ENCODE measurements around the gene LGALS14. TPM values are rescaled to one million over a fixed set of nuclear protein-coding genes. Genes with fewer than 3 reads are reported as not detected.

Gene LGALS14
- total and polyA plus RNA-seq, 8 donors: 0.31 TPM; not detected in 7

GRCh38 chr19:39677961-39678889 lies 26.1 kb upstream of the LGALS14 start:
- DNase-seq (peak in 2 of 4 donors; percentile 34 to 44), ATAC-seq (peak; percentile 95)
- Histone ChIP-seq H3K9me3 (no peaks in the 10 kb centered on the region), H3K4me3 (no peak overlapping the region), H3K27ac (peak overlapping the region; percentile 37 to 65), H3K27me3 (no peaks in the 10 kb centered on the region), H3K36me3 (no peaks in the 10 kb centered on the region), H3K4me1 (peaks cover 0 to 21% of the 10 kb centered on the region in 2 donors)
- TF ChIP-seq CTCF (IDR thresholded peaks at IDR 0.05): no peak
- intact Hi-C loops (cut with DNase I): no loop called here

DNA sequence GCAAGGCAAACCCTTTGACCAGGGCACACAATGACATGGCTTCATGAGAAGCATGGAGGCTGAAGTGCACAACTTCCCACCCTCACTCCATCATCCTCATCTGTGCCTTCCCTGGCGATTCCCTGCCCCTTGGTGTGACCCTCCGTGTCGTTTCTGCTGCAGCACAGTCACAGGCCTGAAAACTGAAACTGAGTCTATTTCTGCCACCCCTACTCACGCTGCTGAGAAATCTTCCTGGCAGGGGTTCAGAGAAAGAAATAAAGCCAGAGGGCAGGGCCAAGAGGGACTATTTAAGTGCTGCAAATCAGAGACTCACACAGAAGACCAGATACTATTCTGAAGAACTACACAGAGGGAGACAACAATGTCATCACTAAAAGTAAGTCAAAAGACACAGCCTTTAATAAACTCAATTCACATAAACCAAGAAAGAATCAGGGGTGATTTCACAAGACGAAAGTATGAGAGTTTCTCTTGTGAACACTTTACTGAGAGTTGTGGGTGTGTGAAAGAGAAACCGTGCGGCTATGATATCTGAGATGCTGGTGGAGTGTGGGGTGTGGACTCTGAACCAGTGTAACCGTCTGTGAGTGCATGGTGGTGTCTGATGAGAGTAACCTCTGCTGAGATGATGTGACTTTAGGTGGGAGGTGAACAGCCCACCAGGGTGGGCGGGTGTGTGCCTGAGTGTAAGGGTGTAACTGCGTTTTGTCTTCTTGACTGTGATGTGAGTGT lies 25.1 kb upstream of the LGALS14 start:
- TF ChIP-seq CTCF (IDR thresholded peaks at IDR 0.05): no peak
- H3K27ac ChIP-seq: peak overlapping the region in 1 of 2 donors; percentile 65
- H3K4me3 ChIP-seq: no peak overlapping the region
- no peaks in the 10 kb centered on the region for H3K9me3 ChIP-seq
- peaks cover 0 to 21% of the 10 kb centered on the region in 2 donors for H3K4me1 ChIP-seq
- H3K27me3 ChIP-seq: no peaks in the 10 kb centered on the region
- ATAC-seq (peak; percentile 66), DNase-seq (peak in 1 of 4 donors; percentile 14)
- no peaks in the 10 kb centered on the region for H3K36me3 ChIP-seq
- intact Hi-C loops (cut with DNase I): no loop called here

- no peak overlapping the region for H3K27ac ChIP-seq
- DNase-seq: no peak
- ATAC-seq: no peak
- H3K36me3 ChIP-seq: no peaks in the 10 kb centered on the region
- H3K9me3 ChIP-seq: no peaks in the 10 kb centered on the region
- TF ChIP-seq CTCF (IDR thresholded peaks at IDR 0.05): no peak
- peaks cover 0 to 21% of the 10 kb centered on the region in 2 donors for H3K4me1 ChIP-seq
- no peak overlapping the region for H3K4me3 ChIP-seq
- H3K27me3 ChIP-seq: no peaks in the 10 kb centered on the region
- intact Hi-C loops (cut with DNase I): no loop called here
Observed at GRCh38 chr19:39679791-39680168, 24.5 kb upstream of the LGALS14 start.

GRCh38 chr19:39680593-39680992 lies 23.7 kb upstream of the LGALS14 start:
- no peaks in the 10 kb centered on the region for H3K36me3 ChIP-seq
- DNase-seq (no peak), ATAC-seq (no peak)

More at GRCh38 chr19:39680593-39680992, 23.7 kb upstream of the LGALS14 start:
- H3K4me1 ChIP-seq: peaks cover 0 to 21% of the 10 kb centered on the region in 2 donors
- no peaks in the 10 kb centered on the region for H3K9me3 ChIP-seq
- intact Hi-C loops (cut with DNase I): no loop called here
- no peak overlapping the region for H3K4me3 ChIP-seq
- no peak overlapping the region for H3K27ac ChIP-seq
- TF ChIP-seq CTCF (IDR thresholded peaks at IDR 0.05): no peak
- H3K27me3 ChIP-seq: no peaks in the 10 kb centered on the region

Measured in left lung (tissue), 10 donors.